Measurements from ENCODE around the gene RARB. TPM values are rescaled to one million over a fixed set of nuclear protein-coding genes. Genes with fewer than 3 reads are reported as not detected.

RARB gene
- total RNA-seq, 1 donor from 2014 or later, result 1.8 TPM

- peaks cover 5% of the 10 kb centered on the region for H3K9me3 Mint-ChIP-seq
- TF ChIP-seq EZH2phosphoT487 (IDR thresholded peaks at IDR 0.05) (no peak), EZH2 (IDR thresholded peaks at IDR 0.05) (no peak)
- TF ChIP-seq, protein P1, sequence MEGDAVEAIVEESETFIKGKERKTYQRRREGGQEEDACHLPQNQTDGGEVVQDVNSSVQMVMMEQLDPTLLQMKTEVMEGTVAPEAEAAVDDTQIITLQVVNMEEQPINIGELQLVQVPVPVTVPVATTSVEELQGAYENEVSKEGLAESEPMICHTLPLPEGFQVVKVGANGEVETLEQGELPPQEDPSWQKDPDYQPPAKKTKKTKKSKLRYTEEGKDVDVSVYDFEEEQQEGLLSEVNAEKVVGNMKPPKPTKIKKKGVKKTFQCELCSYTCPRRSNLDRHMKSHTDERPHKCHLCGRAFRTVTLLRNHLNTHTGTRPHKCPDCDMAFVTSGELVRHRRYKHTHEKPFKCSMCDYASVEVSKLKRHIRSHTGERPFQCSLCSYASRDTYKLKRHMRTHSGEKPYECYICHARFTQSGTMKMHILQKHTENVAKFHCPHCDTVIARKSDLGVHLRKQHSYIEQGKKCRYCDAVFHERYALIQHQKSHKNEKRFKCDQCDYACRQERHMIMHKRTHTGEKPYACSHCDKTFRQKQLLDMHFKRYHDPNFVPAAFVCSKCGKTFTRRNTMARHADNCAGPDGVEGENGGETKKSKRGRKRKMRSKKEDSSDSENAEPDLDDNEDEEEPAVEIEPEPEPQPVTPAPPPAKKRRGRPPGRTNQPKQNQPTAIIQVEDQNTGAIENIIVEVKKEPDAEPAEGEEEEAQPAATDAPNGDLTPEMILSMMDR (IDR thresholded peaks at IDR 0.05), result no peak
- Histone ChIP-seq H3K4me1 (peaks cover 21% of the 10 kb centered on the region), H3K4me2 (no peak overlapping the region), H3K27me3 (no peaks in the 10 kb centered on the region), H2AFZ (replicated peaks) (no peak overlapping the region), H3F3A (ENCODE audit: low read depth) (no peaks in the 10 kb centered on the region), H3K4me3 (no peak overlapping the region), H3K9me3 (ENCODE audit: low read depth) (no peaks in the 10 kb centered on the region), H3K36me3 (no peaks in the 10 kb centered on the region), H3K79me2 (ENCODE audit: low read depth) (no peaks in the 10 kb centered on the region), H3K9ac (no peak overlapping the region), H3K27ac (no peak overlapping the region), H4K20me1 (ENCODE audit: low read depth) (no peaks in the 10 kb centered on the region)
- H3K27ac Mint-ChIP-seq, result no peak overlapping the region
- peaks cover 17% of the 10 kb centered on the region for H3K4me1 Mint-ChIP-seq
- no peak for DNase-seq (ENCODE audit: low spot score)
- H3K36me3 Mint-ChIP-seq, result no peaks in the 10 kb centered on the region
- H3K27me3 Mint-ChIP-seq (ENCODE audit: insufficient read depth, low read depth), result peaks cover 6% of the 10 kb centered on the region
- H3K4me3 Mint-ChIP-seq, result no peak overlapping the region
Measured at GRCh38 chr3:25386686-25387255, 41.3 kb upstream of the RARB start.

DNA sequence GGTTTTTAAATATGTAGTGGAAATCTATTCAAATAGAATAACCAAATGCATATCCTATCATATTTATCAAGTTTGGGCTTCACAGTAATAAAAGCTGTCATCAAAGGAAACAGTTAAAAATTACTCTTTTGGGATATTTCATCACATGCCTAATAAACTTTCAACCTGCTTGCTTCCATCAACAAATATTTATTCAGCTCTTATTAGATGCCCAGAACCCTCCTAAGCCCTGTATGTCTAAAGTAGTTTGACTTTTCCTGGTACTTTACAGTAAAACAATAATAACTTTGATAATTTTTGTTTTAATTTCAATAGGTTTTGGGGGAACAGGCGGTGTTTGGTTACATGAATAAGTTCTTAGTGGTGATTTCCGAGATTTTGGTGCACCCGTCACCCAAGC lies 37.5 kb upstream of the RARB start:
- Histone ChIP-seq H3K27me3 (no peaks in the 10 kb centered on the region), H3K4me3 (no peak overlapping the region), H3K4me1 (peaks cover 21% of the 10 kb centered on the region), H2AFZ (replicated peaks) (no peak overlapping the region), H4K20me1 (ENCODE audit: low read depth) (no peaks in the 10 kb centered on the region), H3K36me3 (no peaks in the 10 kb centered on the region), H3K4me2 (no peak overlapping the region), H3F3A (ENCODE audit: low read depth) (no peaks in the 10 kb centered on the region), H3K79me2 (ENCODE audit: low read depth) (no peaks in the 10 kb centered on the region), H3K9ac (no peak overlapping the region), H3K27ac (no peak overlapping the region), H3K9me3 (ENCODE audit: low read depth) (no peaks in the 10 kb centered on the region)
- Mint-ChIP-seq H3K4me3 (no peak overlapping the region), H3K27me3 (ENCODE audit: insufficient read depth, low read depth) (peaks cover 4% of the 10 kb centered on the region), H3K27ac (no peak overlapping the region), H3K4me1 (peaks cover 17% of the 10 kb centered on the region), H3K9me3 (peaks cover 22% of the 10 kb centered on the region), H3K36me3 (no peaks in the 10 kb centered on the region)
- DNase-seq (ENCODE audit: low spot score), result no peak
- TF ChIP-seq EZH2 (IDR thresholded peaks at IDR 0.05), result no peak
- TF ChIP-seq, protein P1 (IDR thresholded peaks at IDR 0.05), result no peak
- no peak for TF ChIP-seq EZH2phosphoT487 (IDR thresholded peaks at IDR 0.05)

GRCh38 chr3:25396251-25396650 lies 31.8 kb upstream of the RARB start:
- no peak for DNase-seq (ENCODE audit: low spot score)
- no peaks in the 10 kb centered on the region for H3K4me1 ChIP-seq
- H3K27me3 ChIP-seq, result no peaks in the 10 kb centered on the region
- Mint-ChIP-seq H3K9me3 (peaks cover 22% of the 10 kb centered on the region), H3K27me3 (ENCODE audit: insufficient read depth, low read depth) (peaks cover 3% of the 10 kb centered on the region), H3K36me3 (no peaks in the 10 kb centered on the region), H3K4me1 (no peaks in the 10 kb centered on the region), H3K27ac (peak overlapping the region; percentile 51), H3K4me3 (no peak overlapping the region)
- no peaks in the 10 kb centered on the region for H3F3A ChIP-seq (ENCODE audit: low read depth)
- no peaks in the 10 kb centered on the region for H3K79me2 ChIP-seq (ENCODE audit: low read depth)
- H3K4me3 ChIP-seq, result no peak overlapping the region
- H3K27ac ChIP-seq, result no peak overlapping the region
- no peak overlapping the region for H2AFZ ChIP-seq (replicated peaks)
- no peaks in the 10 kb centered on the region for H4K20me1 ChIP-seq (ENCODE audit: low read depth)
- TF ChIP-seq, protein P1 (IDR thresholded peaks at IDR 0.05), result no peak
- H3K36me3 ChIP-seq, result no peaks in the 10 kb centered on the region
- H3K4me2 ChIP-seq, result no peak overlapping the region
- H3K9me3 ChIP-seq (ENCODE audit: low read depth), result no peaks in the 10 kb centered on the region
- H3K9ac ChIP-seq, result no peak overlapping the region
